Measurements from ENCODE around the gene TMTC2. TPM values are rescaled to one million over a fixed set of nuclear protein-coding genes. Genes with fewer than 3 reads are reported as not detected.

Gene TMTC2
- total and polyA plus RNA-seq, 10 of the 15 experiments (the other 5 are each of a cell fraction or from before 2014, with no cell fraction given): 0.14 to 9.7 (median 1.2) TPM

GRCh38 chr12:82783435-82783834 lies 96.7 kb downstream of the TMTC2 start (continued):
- TF ChIP-seq, protein P1, sequence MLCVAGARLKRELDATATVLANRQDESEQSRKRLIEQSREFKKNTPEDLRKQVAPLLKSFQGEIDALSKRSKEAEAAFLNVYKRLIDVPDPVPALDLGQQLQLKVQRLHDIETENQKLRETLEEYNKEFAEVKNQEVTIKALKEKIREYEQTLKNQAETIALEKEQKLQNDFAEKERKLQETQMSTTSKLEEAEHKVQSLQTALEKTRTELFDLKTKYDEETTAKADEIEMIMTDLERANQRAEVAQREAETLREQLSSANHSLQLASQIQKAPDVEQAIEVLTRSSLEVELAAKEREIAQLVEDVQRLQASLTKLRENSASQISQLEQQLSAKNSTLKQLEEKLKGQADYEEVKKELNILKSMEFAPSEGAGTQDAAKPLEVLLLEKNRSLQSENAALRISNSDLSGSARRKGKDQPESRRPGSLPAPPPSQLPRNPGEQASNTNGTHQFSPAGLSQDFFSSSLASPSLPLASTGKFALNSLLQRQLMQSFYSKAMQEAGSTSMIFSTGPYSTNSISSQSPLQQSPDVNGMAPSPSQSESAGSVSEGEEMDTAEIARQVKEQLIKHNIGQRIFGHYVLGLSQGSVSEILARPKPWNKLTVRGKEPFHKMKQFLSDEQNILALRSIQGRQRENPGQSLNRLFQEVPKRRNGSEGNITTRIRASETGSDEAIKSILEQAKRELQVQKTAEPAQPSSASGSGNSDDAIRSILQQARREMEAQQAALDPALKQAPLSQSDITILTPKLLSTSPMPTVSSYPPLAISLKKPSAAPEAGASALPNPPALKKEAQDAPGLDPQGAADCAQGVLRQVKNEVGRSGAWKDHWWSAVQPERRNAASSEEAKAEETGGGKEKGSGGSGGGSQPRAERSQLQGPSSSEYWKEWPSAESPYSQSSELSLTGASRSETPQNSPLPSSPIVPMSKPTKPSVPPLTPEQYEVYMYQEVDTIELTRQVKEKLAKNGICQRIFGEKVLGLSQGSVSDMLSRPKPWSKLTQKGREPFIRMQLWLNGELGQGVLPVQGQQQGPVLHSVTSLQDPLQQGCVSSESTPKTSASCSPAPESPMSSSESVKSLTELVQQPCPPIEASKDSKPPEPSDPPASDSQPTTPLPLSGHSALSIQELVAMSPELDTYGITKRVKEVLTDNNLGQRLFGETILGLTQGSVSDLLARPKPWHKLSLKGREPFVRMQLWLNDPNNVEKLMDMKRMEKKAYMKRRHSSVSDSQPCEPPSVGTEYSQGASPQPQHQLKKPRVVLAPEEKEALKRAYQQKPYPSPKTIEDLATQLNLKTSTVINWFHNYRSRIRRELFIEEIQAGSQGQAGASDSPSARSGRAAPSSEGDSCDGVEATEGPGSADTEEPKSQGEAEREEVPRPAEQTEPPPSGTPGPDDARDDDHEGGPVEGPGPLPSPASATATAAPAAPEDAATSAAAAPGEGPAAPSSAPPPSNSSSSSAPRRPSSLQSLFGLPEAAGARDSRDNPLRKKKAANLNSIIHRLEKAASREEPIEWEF (IDR thresholded peaks at IDR 0.05; ENCODE audit: insufficient replicate concordance, low read depth, low read length): no peak

DNA sequence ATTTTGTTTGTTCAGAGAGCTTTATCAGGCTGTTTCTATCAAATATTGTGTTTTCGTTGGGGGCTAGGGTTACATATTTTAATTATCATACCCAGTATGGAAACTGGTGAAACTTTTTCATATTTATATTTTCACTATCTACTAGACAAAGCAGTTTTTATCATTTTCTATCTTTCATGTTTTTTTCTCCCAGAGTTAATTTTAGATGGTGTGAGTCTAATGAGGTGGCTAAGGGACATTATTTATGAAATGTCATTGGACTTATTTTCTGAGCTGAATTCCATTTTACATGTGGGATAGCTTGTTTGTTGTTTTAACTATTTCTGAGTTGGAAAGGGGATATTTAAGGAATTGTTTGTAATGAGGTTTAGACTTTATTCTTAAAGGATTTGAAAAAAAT lies 100.3 kb downstream of the TMTC2 start:
- no peak for FAIRE-seq
- H3K27me3 ChIP-seq (replicated peaks in 1 of 2; ENCODE audit: control insufficient read depth in 2 of 2, insufficient read depth in 2 of 2, low read length in 1 of 2): no peaks in the 10 kb centered on the region
- ATAC-seq: no peak
- no peak overlapping the region for H3K27ac ChIP-seq (ENCODE audit: control insufficient read depth, insufficient read depth)
- H3K9me3 ChIP-seq (replicated peaks; ENCODE audit: control insufficient read depth, insufficient read depth, low read length): no peaks in the 10 kb centered on the region
- CTCF ChIA-PET: interaction anchor here (1.3 kb wide), 1 partner anchor 10 kb away, joined by 3 read pairs; no protein-coding TSS in a partner anchor
- no peaks in the 10 kb centered on the region for H3K4me1 ChIP-seq (ENCODE audit: control insufficient read depth, insufficient read depth, low read length)
- 100% methylated on average over 1 of the region's 1 CpG for WGBS (ENCODE audit: insufficient coverage, insufficient replicate concordance, low lambda C conversion rate, missing lambda C conversion rate)
- DNase-seq (ENCODE audit: low read depth, low spot score): no peak
- SMC1A ChIA-PET (ENCODE audit: uncharacterized antibody, unreplicated experiment): no interaction called here
- H3K36me3 ChIP-seq (ENCODE audit: control insufficient read depth in 2 of 2, insufficient read depth in 2 of 2, low read length in 1 of 2): no peaks in the 10 kb centered on the region
- H3K79me2 ChIP-seq (ENCODE audit: control insufficient read depth, insufficient read depth, low read length): no peaks in the 10 kb centered on the region
- no TSS peak for BruUV-seq (replicated peaks)
- RAD21 ChIA-PET (ENCODE audit: unreplicated experiment): no interaction called here
- no peak overlapping the region for H2AFZ ChIP-seq (ENCODE audit: control insufficient read depth, low read depth, low read length)
- POLR2A ChIA-PET: no interaction called here
- no peak overlapping the region for H3K4me3 ChIP-seq
- H4K20me1 ChIP-seq (ENCODE audit: control insufficient read depth, insufficient read depth): no peaks in the 10 kb centered on the region
- no peak overlapping the region for H3K4me2 ChIP-seq (ENCODE audit: control insufficient read depth, insufficient read depth)
- in situ Hi-C loops (cut with MboI) (no loop called here), intact Hi-C loops (cut with micrococcal nuclease; ENCODE audit: unreplicated experiment) (no loop called here)
- H3K9ac ChIP-seq (ENCODE audit: control insufficient read depth, insufficient read depth, low read length): no peak overlapping the region
- no peak for TF ChIP-seq STAT3 (IDR thresholded peaks at IDR 0.05; ENCODE audit: low read depth, low read length)
- no peak for TF ChIP-seq POLR2A (IDR thresholded peaks at IDR 0.05; ENCODE audit: low read depth, low read length)
- no peak for TF ChIP-seq POU2F2 (IDR thresholded peaks at IDR 0.05; ENCODE audit: borderline replicate concordance, low read depth, low read length)
- no peak for TF ChIP-seq MTA3 (IDR thresholded peaks at IDR 0.05; ENCODE audit: borderline replicate concordance, low read length)
- no peak for TF ChIP-seq NFXL1 (IDR thresholded peaks at IDR 0.05; ENCODE audit: borderline replicate concordance)
- no peak for TF ChIP-seq ASH2L (IDR thresholded peaks at IDR 0.05; ENCODE audit: borderline replicate concordance, low read depth)
- no peak for TF ChIP-seq SMAD5 (IDR thresholded peaks at IDR 0.05; ENCODE audit: low read depth)
- no peak for TF ChIP-seq ZNF207 (IDR thresholded peaks at IDR 0.05; ENCODE audit: borderline replicate concordance)
- no peak for TF ChIP-seq RFX5 (IDR thresholded peaks at IDR 0.05; ENCODE audit: low read depth, low read length)
- no peak for TF ChIP-seq NFYB (IDR thresholded peaks at IDR 0.05; ENCODE audit: insufficient read depth, low read depth, low read length)
- no peak for TF ChIP-seq PKNOX1 (IDR thresholded peaks at IDR 0.05)
- TF ChIP-seq, protein P1 (IDR thresholded peaks at IDR 0.05; ENCODE audit: insufficient replicate concordance, low read depth, low read length): no peak

Data from GM12878 (cell line).